ENCODE data around the gene ACE.

Gene ACE

DNA sequence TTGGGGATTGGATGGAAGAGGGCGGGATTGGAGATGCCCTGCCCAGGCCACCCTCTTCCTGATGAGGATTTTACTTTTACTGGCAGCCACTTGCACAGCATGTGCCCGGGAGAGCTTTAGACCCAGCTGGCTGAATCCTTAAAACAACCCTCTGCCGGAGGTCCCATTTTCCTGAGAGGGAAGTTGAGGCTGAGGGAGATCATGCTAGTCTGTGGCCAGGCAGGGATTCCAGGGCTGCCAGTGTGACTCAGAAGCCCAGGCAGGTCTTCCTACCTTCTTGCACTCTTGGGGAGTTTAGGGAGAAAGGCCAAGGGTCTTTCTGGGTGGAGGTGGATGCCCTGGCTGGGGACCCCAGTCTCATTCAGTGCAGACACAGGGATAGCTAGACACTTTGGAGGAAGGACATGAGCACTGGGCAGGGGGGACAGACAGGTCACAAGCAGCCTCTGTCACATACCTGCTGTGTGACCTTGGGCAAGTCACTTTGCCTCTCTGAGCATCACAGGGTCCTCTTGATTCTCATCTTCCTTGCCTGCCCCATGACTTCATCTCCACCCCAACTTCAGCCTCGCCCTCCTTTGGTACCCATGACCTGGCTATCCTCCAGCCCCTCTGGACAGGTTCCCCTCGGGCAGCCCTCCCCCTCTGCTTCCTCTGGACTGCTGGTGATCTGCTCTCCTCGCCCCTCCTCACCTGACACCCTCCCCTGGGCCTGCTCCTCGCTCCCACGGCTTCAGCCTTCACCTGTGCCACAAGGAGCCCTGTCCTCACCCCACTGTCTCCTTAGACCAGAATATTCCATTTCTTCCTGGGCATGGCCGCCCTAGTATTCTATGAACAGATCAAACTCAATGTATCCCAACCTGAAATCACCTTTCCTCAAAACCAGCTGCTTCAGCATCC is 62.1 kb downstream of the ACE start:
- no peak for DNase-seq

DNA sequence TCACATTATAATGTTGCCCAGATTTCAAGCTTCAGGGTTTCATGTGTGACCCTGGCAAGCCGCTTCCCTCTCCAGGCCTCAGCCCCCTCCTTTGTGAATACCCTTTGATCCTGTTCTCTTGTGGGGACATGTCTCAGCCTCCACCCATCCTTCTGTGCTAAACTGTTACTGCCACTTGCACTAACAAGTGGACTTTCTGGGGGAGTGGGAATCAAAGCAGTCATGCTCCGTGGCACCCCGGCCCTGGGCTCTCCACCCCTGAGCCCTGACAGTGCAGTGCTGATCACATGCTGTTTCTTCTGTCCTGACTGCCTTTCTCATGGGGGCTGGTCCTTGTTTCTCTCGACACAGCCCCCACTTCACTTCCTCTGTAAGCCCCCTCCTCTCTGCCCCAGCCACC is 63.7 kb downstream of the ACE start:
- no peak for DNase-seq

DNA sequence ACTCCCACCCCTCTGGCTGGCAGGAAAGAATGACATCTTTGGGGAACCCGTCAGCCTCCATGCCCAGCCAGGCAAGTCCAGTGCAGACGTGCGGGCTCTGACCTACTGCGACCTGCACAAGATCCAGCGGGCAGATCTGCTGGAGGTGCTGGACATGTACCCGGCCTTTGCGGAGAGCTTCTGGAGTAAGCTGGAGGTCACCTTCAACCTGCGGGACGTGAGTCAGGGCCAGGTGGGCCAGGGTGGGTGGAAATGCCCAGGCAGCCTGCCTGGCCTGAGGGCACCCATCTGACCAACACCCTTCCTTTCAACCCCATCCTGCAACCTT is 65.3 kb downstream of the ACE start:
- DNase-seq, result no peak

DNA sequence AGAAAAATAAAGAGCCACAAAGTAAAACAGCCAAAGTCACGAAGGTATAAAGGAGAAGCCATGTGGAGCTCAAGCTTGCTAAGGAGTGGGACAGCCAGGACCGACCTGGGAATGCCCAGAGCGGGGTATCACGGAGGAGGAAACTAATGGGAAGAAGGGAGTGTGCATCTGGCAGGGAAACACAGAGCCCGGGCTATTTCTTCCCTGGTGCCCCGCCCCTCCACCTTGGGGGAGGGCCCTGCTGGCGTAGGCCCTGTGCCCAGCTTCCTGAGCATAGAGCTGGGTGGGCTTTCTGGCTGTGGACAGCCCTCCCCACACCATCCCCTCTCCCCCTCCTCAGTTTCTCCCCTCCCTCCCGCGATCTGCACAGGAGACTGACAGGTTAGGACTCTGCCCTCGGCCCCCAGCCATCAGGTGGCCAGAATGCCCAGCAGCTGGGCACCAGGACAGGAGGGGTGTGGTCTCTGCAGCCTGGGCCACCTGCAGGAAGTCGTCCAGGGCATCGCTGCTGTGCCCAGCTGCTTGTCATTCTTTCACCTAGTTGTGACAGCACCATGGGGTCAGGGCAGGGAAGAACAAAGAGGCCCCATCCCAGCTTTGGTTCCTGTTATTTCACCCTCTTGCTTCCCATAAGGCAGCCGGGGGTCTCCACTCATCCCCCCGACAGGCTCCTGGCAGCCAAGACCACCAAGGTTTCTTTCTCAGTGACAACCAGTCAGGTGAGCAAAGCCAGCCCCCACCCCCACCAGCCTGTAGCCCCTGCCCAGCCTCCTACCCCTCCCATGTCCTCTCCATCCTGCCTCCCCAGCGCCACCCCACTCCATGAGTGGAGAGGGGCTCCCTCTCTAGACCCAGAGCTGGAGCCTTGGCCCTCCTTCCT is 66.3 kb downstream of the ACE start:
- no peak for DNase-seq

DNA sequence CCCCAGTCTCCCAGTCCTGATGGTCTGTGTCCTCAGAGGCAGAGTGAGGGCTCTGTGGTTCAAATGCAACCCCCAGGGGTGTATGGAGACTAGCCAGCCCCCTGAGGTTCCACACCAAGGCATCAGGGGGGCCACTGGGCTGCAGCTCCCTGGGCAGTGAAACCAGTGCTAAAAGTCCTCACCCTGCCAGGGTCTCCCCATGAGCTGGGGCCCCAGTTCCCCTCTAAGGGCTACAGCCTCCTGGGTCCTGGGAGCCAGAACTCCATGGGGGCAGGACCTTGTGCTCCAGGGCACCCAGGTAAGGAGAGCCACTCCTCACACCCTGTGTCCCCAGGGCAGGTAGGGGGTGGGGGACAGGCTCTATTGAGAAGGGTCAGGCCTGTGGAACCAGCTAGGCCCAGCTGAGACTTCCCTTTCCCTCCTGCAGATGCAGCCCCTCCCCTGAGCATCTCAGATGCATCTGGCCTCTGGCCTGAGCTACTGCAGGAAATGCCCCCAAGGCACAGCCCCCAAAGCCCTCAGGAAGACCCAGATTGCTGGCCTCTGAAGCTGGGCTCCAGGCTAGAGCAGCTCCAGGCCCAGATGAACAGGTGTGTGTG is 67.1 kb downstream of the ACE start:
- DNase-seq, result no peak

DNA sequence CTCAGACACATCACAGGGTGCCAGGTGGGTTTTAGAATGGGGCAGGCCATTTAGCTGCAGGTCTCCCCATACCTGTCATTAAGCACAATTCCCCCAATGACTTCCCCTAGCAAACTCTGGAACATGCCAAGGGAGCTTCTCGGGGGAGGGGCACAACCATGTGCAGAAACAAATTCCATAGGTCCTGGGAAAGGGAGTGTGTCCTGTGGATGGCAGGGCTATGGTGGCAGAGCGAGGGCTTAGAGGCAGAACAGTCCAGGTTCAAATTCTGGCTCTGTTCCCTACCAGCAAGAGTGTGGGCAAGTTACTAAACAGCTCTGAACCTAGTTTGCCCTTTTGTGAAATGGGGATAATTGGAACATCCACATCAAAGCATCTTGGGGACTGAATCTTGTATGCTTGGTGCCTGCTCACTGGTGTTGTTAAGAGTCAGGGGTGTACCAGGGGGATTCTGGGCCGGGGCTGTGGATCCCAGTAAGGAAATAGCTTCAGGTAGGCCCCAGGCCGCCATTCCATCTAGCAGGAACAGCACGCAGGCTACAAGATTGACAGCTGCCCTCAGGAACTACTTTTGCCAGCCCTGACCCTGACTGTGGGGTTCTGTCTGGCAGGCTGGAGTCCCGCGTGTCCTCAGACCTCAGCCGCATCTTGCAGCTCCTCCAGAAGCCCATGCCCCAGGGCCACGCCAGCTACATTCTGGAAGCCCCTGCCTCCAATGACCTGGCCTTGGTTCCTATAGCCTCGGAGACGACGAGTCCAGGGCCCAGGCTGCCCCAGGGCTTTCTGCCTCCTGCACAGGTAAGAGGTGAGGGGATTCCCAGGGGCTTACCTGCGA is 67.8 kb downstream of the ACE start:
- no peak for DNase-seq

DNA sequence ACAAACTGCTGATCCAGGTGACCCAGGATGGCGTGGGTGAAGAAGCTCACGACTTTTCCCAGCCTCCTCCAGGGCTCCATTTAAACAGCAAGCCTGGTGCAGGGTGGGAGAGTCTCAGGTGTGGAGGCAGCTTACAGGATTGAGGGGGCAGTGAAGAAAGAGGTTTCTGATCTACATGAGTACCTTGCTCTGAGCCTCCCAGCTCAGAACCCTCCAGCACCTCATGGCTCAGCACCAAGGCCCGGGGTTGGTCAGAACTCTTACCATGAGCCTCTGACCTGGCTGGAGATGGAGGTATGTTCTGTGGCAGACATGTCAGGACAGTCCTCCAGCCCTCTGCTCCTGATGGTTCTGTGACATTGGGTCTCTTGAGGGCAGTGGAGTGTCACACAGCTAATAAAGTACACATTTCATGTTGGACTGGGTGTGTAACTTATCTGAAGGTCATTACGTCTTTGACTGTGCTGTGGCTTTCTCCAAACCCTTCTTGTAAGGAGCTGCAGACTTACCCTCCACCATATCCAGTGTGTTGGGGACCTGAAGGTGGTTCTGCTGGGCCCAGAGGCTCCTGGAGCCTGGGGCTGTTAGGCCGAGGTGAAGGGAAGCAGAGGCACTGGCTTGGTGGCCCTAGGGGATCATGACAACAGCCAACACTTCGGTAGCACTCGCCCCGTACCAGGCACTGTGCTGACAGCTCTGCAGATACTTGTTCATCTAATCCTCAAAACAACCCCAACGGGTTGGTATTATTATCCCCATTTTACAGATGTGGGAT is 69.6 kb downstream of the ACE start:
- DNase-seq, result no peak

DNA sequence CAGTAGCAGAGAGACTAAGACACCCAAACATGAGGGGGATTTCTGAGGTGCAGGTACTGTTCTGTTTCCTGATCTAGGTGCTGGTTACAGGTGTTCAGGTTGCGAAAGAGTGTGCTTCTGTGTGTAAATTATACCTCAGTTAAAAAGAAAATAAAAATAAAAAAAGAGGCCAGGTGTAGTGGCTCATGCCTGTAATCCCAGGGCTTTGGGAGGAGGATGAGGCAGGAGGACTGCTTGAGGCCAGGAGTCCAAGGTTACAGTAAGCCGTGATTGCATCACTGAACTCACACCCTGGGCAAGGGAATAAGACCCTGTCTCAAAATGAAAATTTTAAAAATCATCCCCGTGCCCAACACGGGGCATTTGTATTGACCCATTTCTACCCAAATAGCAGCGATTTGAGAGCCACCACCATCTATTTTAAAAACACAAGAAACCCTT is 70.2 kb downstream of the ACE start:
- DNase-seq, result no peak

All from NCI-H446 treated with DMSO at 0.1 percent for 48 hours (cell line).